Fibroblast of skin of left quadriceps (primary cell): ENCODE data around the gene MANSC4.
A peak's percentile ranks its signal among the peaks of the same experiment; 100 is the strongest.

Source experiments
- DNase-seq, 2 experiments: peaks; one replicate each; pipeline ENCODE4 v3.0.0-alpha.2; 2013; ENCODE audit warnings: low read depth in 2 of 2

Gene MANSC4

DNA sequence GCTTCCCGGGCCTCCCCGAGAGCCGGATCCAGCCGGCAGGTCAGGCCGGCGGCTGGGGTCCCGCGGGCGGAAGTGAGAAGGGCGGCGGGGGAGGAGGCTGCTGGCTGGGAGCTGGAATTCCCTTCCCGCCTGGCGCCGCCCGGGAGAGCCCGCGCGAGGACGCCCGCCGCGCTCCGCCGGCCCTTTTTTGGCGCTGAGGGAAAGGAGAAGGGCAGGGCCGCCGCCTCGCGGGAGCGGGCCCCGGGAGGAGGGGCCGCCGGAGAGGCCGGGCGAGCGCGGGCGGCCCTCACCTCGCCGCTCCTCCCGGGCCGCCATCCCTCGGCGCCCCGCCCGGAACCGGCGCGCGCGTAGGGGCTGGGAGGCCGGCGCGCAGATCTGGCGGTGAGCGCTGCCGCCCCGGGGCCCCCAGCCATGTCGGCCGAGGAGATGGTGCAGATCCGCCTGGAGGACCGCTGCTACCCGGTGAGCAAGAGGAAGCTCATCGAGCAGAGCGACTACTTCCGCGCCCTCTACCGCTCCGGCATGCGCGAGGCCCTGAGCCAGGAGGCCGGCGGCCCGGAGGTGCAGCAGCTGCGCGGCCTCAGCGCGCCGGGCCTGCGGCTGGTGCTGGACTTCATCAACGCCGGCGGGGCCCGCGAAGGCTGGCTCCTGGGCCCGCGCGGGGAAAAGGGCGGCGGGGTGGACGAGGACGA is at the start of gene MANSC4, which contains the start of gene KLHL42:
Gene MANSC4 (minus strand): TSS at position 317 of the 692 bp plus-strand sequence. CDS start 8,960 bp downstream, outside the sequence.
Gene KLHL42 (plus strand): TSS at position 314 of the 692 bp plus-strand sequence. CDS start 98 bp downstream, at position 412.
- peak; percentile 51 to 52 for DNase-seq

DNA sequence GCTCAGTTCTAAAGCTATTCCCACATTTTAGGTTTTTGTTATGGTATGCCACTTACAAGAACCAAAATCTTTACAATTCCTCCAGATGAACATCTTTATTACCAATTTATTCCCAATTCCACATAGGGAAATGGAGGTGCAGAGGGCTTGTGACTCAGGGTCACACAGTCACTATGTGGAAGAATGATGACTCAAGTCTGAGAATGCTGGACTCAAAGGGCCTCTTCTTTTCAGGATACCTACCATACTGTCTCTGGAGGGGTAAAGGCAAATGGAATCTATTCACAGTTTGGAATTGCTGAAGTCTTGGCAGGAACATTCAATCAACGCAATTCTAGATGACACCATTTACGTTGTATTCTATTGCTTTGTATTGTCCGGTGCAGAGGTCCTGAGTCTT is 48.2 kb upstream of the MANSC4 start:
- no peak for DNase-seq

DNA sequence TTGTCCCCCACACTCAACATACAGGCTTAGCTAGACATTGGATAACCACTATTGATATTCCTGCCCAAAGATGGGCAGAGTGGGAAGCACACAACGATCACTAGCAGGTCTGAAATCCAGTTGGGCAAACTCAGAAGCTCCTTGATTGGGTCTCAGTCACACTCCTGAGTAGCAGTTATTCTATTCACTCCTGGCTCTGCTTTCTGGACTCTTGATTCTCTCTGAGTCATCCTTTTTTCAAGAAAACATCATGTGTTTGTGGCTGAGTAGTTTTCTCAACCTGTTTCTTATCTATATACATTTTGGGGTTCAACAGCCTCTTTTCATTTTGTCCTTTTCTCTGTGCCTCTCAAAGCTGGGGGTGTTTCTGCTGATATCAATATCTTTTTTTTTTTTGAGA is 46.0 kb upstream of the MANSC4 start:
- DNase-seq, result no peak

- DNase-seq, result no peak
These were observed 44.2 kb upstream of the MANSC4 start for GRCh38 chr12:27824126-27824842.

GRCh38 chr12:27823038-27823437 is 43.0 kb upstream of the MANSC4 start:
- no peak for DNase-seq

DNA sequence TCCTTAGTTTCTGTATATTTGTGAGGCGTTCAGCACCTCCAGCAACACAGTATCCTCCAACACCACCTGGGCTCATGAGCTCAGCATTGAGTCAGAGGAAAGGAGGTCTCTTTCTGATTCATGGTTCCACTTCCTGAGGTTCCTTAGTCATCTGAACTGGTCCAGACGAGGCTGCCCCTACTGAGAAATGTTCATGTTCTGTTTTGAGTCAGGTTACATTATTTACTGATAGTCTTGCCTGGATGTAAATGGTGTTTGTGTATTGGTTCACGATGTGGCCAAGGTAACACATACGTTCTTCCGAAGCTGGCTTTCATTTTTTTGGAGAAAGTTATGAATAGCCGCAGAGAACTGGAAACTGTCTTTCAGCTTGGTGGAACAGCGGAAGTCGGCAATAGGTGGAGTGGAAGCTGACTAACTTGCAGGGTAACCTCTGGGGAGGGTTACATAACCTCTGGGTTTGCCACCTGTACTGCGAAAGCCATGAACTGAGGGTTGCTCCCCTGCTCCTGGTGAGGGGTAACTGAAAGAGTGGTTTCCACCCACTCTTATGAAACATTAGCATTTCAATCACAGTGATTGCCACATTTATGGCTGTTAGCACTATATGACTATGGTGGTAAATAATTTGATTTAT is 42.2 kb upstream of the MANSC4 start:
- peak; percentile 20 to 25 for DNase-seq

DNA sequence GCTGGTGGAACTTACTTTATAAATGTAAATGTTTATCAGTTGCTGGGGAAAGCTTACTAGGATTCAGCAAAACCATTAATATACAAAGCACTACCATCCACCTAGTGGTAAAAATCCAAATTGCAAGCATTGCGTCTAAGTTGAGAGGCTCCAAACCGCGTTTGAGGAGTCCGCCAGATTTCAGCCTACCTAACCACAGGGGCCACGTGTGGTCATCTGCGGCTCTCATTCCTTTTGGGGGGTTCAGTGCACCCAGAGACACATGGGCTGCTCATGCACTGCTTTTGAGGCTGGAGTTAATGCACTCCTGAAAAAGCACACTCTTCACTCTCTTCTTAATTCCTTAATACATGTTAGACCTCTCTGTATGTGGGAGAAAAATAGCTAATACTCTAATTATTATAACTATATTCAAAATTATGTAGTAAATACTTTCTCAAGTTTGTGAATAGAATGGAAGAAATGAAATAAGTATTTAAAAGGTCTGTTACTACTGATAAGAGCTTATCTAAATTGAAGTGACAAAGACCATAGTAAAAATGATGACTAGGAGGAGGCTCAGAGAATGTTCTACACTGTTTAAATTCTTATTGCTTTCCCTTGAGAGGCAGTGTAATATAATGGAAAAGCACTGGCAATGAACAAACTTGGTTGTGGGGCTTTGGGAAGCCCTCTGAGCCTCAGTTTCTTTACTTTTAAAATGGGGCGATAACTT is 41.4 kb upstream of the MANSC4 start:
- DNase-seq, result peak; percentile 42 to 49

- DNase-seq, result no peak
These were observed 40.5 kb upstream of the MANSC4 start for GRCh38 chr12:27820564-27820963.

GRCh38 chr12:27818401-27818918 is 38.4 kb upstream of the MANSC4 start:
- DNase-seq, result no peak

DNA sequence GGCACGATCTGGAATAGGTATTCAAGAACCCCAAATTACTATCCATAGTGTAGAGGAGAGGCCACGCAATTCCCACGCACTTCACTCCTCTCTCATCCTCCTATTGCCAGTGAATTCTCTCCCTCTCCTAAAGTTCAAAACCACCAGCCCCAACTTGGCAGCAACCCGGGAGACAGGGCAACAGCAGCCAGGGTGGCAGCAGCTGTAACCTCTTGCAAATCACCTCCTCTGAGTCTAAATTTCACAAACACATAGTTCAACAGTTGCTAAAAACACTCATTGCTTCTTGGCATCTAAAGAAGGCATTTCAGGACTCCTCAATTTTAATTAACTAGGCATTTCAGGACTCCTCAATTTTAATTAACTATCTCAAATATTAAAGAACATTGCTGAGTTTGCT is 37.7 kb upstream of the MANSC4 start:
- no peak for DNase-seq

DNA sequence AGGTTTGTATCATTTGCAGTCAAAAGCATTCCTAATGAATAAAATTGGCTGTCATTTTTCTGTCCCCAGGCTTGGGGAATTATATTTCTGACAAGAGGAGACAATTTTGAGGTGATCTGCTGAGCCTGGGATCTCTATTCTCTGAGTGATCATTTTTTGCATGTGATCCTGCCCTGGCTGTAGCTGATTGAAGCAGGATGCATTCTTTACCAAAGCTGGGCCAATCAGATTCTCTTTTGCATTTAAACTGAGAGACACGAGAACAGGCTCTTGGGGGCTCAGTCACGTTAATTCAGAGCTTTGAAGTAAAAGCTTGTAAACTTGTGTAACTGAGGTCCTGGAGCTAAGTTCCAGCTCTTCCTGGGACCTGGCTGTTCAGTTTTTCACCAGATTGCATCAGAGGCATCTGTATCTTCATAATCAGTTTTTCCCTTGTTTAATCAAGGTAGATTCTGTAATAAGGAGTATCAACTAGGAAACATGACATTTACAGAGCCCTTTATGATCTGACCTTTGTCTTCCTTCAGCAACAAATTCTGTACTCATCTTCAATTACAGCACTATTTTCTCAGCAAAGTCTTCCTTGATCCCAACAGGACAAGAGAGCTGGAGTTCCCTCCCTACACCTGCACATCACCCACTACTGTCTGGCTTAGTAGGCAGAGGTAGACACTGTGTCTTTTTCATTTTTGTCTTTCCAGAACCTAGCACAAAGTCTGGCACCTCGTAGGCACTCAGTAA is 35.0 kb upstream of the MANSC4 start:
- DNase-seq, result peak in 1 of 2 experiments; percentile 8

DNA sequence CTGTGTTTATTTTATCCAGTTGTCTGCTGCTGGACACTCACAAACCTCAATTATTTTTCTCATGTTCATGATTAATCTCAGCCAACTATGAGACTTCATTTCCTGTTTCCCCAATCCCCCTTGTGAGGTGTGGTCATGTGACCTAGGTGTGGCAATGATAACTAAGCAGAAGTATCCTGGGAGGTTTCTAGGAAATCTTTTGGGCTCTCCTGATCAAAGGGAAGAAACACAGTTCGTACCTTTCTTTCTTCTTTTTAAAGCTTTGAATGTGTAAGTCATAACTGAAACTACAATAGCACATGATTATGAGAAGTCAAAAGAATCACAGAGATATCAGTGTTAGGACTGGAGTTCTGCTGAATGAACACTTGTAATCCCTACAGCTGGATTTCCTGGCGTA is 34.4 kb upstream of the MANSC4 start:
- no peak for DNase-seq

DNA sequence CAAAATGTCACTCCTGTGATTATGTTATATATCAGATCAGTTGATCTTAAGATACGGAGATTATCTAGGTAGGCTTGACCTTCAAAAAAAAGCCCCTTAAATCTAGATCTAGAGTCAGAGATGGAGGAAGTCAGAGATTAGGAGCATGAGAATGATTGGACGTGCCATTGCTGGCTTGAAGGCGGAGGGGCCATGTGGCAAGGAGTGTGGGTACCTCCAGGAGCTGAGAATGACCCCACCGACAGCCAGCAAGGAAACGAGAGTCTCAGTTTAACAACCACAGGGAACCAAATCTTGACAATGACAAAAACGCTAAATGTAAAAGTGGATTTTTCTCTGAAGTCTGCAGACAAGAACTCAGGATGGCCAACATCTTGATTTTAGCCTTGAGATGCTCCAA is 32.5 kb upstream of the MANSC4 start:
- DNase-seq, result no peak

DNA sequence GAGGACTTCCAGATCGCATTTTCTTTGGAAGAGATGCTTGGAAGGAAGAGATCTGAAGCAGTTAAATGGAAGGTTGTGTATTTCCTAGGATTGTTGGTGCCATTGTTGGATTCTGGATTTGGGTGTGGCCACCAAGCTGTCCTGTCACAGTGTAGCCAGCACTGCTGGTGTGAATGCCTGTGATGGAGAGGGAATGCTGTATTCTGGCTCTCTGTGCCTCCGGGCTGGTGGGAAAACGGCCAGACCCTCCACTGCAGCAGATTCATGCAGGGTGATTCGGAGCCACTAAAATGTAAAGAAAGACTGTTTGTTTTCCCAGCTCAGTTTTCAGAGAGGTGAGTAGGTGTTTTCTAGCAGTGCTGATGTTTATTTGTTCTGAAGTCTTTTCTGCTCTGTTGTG is 30.7 kb upstream of the MANSC4 start:
- DNase-seq, result no peak

- DNase-seq, result no peak
These were observed 28.8 kb upstream of the MANSC4 start for GRCh38 chr12:27808841-27809240.

DNA sequence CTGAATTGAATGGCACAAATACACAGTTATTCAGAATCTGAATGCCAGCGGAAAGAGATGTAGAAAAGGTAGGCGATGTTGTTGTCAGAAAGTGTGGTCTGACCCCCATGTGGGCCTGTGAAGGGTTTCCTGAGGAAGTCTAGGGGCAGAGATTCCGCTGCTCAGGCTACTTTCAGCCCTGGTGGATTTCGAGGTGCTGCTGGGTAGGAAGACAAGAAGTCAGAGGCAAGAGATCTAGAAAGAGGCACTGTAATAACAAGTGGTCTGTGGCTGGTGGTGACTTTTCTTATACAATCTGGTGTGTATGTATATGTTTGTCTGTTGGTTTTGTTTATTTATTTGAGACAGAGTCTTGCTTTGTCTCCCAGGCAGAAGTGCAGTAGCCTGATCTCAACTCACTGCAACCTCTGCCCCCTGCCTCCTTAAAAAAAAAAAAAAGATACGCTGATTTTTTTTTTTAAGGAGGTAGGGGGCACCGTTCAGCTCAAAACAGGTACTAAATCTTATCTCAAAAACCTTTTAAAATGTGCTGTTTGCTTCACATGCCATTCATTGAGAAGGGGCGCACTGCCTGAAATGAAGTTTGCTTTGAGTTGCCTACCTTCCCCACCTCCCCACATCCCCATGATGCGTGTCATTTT is 27.1 kb upstream of the MANSC4 start:
- no peak for DNase-seq

- DNase-seq, result no peak
These were observed 26.2 kb upstream of the MANSC4 start for GRCh38 chr12:27806259-27806658.

- no peak for DNase-seq
These were observed 25.2 kb upstream of the MANSC4 start for GRCh38 chr12:27805238-27805637.

- no peak for DNase-seq
These were observed 22.9 kb upstream of the MANSC4 start for GRCh38 chr12:27802936-27803335.

- no peak for DNase-seq
These were observed 22.5 kb upstream of the MANSC4 start for GRCh38 chr12:27802511-27802910.

DNA sequence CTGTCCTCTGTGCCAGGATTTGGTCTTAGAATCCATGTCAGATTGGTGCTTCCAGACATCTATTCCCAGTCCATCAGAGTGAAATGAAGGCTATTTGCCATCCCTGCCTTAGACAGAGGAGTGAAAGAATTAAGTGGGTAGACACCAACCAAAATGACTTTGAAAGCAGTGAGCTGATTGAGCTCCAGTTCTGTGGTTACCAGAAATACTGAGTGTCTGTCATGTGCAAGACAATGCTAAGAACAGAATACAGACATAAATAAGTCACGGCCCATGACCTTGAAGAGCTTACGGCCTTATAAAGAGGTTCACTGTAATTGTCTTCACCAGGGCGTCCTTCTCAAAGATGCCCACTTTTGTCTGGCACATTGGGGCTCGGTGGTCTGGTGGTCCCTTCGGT is 21.6 kb upstream of the MANSC4 start:
- no peak for DNase-seq
